Naive thymus-derived CD8-positive, alpha-beta T cell (primary cell): ENCODE measurements around the gene CCDC124. TPM values are rescaled to one million over a fixed set of nuclear protein-coding genes. Genes with fewer than 3 reads are reported as not detected.

Experiments
- ATAC-seq, 2 donors: fragments of 150-1000 bp; cut with Tn5 transposase in 1 of 2; sonication (Bioruptor Pico), chemical (Tn5 transposase) in 1 of 2; 1 replicate in 1 of 2; 2 replicates in 1 of 2; pipeline ENCODE4 v1.10.0; 2021; ENCODE audit warnings: mild to moderate bottlenecking in 2 of 2, moderate library complexity in 2 of 2
- POLR2A ChIA-PET: fragments of 350-600 bp; sonication (Branson Sonifier 250); formaldehyde crosslinking; loops from one replicate; lab custom pipeline; 2021; ENCODE audit warnings: antibody characterized with exemption; lab: Charles Lee
- DNase-seq, 10 donors: peaks; one replicate each; pipeline versions ENCODE4 v3.0.0 to v3.0.0-alpha.2; 2020 to 2022
- H3K27ac Mint-ChIP-seq, 10 donors: one replicate each; pipeline ENCODE4 v1.8.0; 2020 to 2022; ENCODE audit warnings: mild to moderate bottlenecking in 10 of 10, mixed read lengths in 10 of 10, moderate library complexity in 4 of 10, inconsistent platforms in 1 of 10
- H3K27me3 Mint-ChIP-seq, 5 donors: one replicate each; pipeline ENCODE4 v1.8.0; 2021 to 2022; ENCODE audit warnings: mixed read lengths in 5 of 5
- H3K36me3 Mint-ChIP-seq, 3 donors: one replicate each; pipeline ENCODE4 v1.8.0; 2020 to 2022; ENCODE audit warnings: mixed read lengths in 3 of 3, mild to moderate bottlenecking in 2 of 3, inconsistent platforms in 1 of 3
- H3K4me1 Mint-ChIP-seq, 4 donors: one replicate each; pipeline ENCODE4 v1.8.0; 2021 to 2022; ENCODE audit warnings: mixed read lengths in 4 of 4
- H3K4me3 Mint-ChIP-seq, 10 donors: one replicate each; pipeline ENCODE4 v1.8.0; 2020 to 2022; ENCODE audit warnings: mild to moderate bottlenecking in 10 of 10, mixed read lengths in 10 of 10, moderate library complexity in 6 of 10, inconsistent platforms in 1 of 10
- H3K9me3 Mint-ChIP-seq, 9 donors: one replicate each; pipeline ENCODE4 v1.8.0; 2020 to 2022; ENCODE audit warnings: mixed read lengths in 9 of 9, mild to moderate bottlenecking in 3 of 9, inconsistent platforms in 1 of 9, moderate library complexity in 1 of 9
- polyA plus RNA-seq, 3 donors: library from polyadenylated mRNA; unstranded; fragments of 300-500 nt; fragmentation: Illumina TruSeq; gene quantifications; one replicate each; pipeline ENCODE4 v1.2.3, GENCODE V29; 2021
- total RNA-seq, 8 experiments: library from RNA in 2 of 8; stranded (reverse) in 2 of 8; gene quantifications; one replicate each; pipeline ENCODE4 v1.2.3 and lab custom pipeline; 2021 to 2026

The CCDC124 gene
- total and polyA plus RNA-seq, 5 experiments from 2014 or later: 36.2 to 53.6 (median 36.9) TPM

- peaks cover 10 to 58% (median 30%) of the 10 kb centered on the region in 5 donors for H3K27me3 Mint-ChIP-seq
- H3K4me3 Mint-ChIP-seq: no peak overlapping the region
- no peaks in the 10 kb centered on the region for H3K9me3 Mint-ChIP-seq
- DNase-seq (no peak), ATAC-seq (no peak)
- peaks cover 0 to 2% (median 0%) of the 10 kb centered on the region in 3 donors for H3K36me3 Mint-ChIP-seq
- no peak overlapping the region for H3K27ac Mint-ChIP-seq
- POLR2A ChIA-PET: no interaction called here
- peaks cover 5 to 19% (median 9%) of the 10 kb centered on the region in 4 donors for H3K4me1 Mint-ChIP-seq
Observed at GRCh38 chr19:17963936-17964691, 31.3 kb downstream of the CCDC124 start.

GRCh38 chr19:17965370-17966128 lies 32.7 kb downstream of the CCDC124 start:
- H3K27me3 Mint-ChIP-seq: peaks cover 10 to 62% (median 34%) of the 10 kb centered on the region in 5 donors
- ATAC-seq (no peak), DNase-seq (no peak)
- POLR2A ChIA-PET: interaction anchor here (0.7 to 1.6 kb wide), 2 partner anchors 22 to 33 kb away, joined by 4 read pairs; partner anchors contain the start of gene CCDC124
- peaks cover 0 to 2% (median 0%) of the 10 kb centered on the region in 3 donors for H3K36me3 Mint-ChIP-seq
- H3K4me1 Mint-ChIP-seq: peaks cover 5 to 19% (median 10%) of the 10 kb centered on the region in 4 donors
- H3K4me3 Mint-ChIP-seq: peak overlapping the region in 2 of 10 donors; percentile 68 to 77
- H3K9me3 Mint-ChIP-seq: no peaks in the 10 kb centered on the region
- H3K27ac Mint-ChIP-seq: no peak overlapping the region

- no peak for DNase-seq
- peaks cover 10 to 62% (median 34%) of the 10 kb centered on the region in 5 donors for H3K27me3 Mint-ChIP-seq
- POLR2A ChIA-PET: interaction anchor here (0.7 to 1.6 kb wide), 2 partner anchors 11 to 34 kb away, joined by 4 to 10 read pairs; partner anchors contain the start of gene CCDC124
- no peaks in the 10 kb centered on the region for H3K9me3 Mint-ChIP-seq
- H3K27ac Mint-ChIP-seq: peak overlapping the region in 2 of 10 donors; percentile 35 to 56
- no peak for ATAC-seq
- H3K4me3 Mint-ChIP-seq: peak overlapping the region in 5 of 10 donors; percentile 66 to 85 (median 74)
- peaks cover 0 to 2% (median 0%) of the 10 kb centered on the region in 3 donors for H3K36me3 Mint-ChIP-seq
- H3K4me1 Mint-ChIP-seq: peaks cover 5 to 19% (median 10%) of the 10 kb centered on the region in 4 donors
Observed at GRCh38 chr19:17966129-17966483, 33.3 kb downstream of the CCDC124 start.

GRCh38 chr19:17966550-17967256 lies 33.9 kb downstream of the CCDC124 start, which contains the start of gene KCNN1:
KCNN1 (plus strand) TSS chr19:17967107; CDS start chr19:17973889, 6,782 bp downstream.
- Mint-ChIP-seq H3K27ac (peak within 1 kb of the TSS in 5 of 10 donors; percentile 31 to 85 (median 45)), H3K36me3 (peaks cover 0 to 2% (median 0%) of the 10 kb centered on the region in 3 donors), H3K27me3 (peaks cover 10 to 62% (median 34%) of the 10 kb centered on the region in 5 donors), H3K9me3 (no peaks in the 10 kb centered on the region), H3K4me1 (peaks cover 5 to 19% (median 10%) of the 10 kb centered on the region in 4 donors), H3K4me3 (peak within 1 kb of the TSS; percentile 55 to 86 (median 78))
- DNase-seq: no peak
- peak in 1 of 2 donors; percentile 44 for ATAC-seq
- POLR2A ChIA-PET: interaction anchor here (0.7 to 1.6 kb wide), 2 partner anchors 11 to 34 kb away, joined by 4 to 10 read pairs; partner anchors contain the start of gene CCDC124

GRCh38 chr19:17967257-17968051 lies 34.6 kb downstream of the CCDC124 start:
- Mint-ChIP-seq H3K4me3 (peak overlapping the region; percentile 48 to 81 (median 67)), H3K4me1 (peaks cover 5 to 19% (median 10%) of the 10 kb centered on the region in 4 donors), H3K27me3 (peaks cover 10 to 58% (median 34%) of the 10 kb centered on the region in 5 donors)

GRCh38 chr19:17968362-17968761 lies 35.5 kb downstream of the CCDC124 start:
- POLR2A ChIA-PET: interaction anchor here (1.0 kb wide), 1 partner anchor 15 kb away, joined by 3 read pairs; no protein-coding TSS in a partner anchor
- peaks cover 10 to 56% (median 34%) of the 10 kb centered on the region in 5 donors for H3K27me3 Mint-ChIP-seq

More at GRCh38 chr19:17967257-17968051, 34.6 kb downstream of the CCDC124 start:
- no peak for DNase-seq
- H3K36me3 Mint-ChIP-seq: peaks cover 0 to 2% (median 0%) of the 10 kb centered on the region in 3 donors
- ATAC-seq: peak in 1 of 2 donors; percentile 17
- POLR2A ChIA-PET: interaction anchor here (1.6 kb wide), 1 partner anchor 35 kb away, joined by 4 read pairs; the partner anchor contains the start of gene CCDC124
- no peaks in the 10 kb centered on the region for H3K9me3 Mint-ChIP-seq
- peak overlapping the region in 4 of 10 donors; percentile 18 to 85 (median 36) for H3K27ac Mint-ChIP-seq

GRCh38 chr19:17969096-17969792 lies 36.4 kb downstream of the CCDC124 start:
- Mint-ChIP-seq H3K27ac (no peak overlapping the region), H3K9me3 (no peaks in the 10 kb centered on the region), H3K4me1 (peaks cover 5 to 19% (median 10%) of the 10 kb centered on the region in 4 donors), H3K4me3 (no peak overlapping the region), H3K36me3 (peaks cover 0 to 2% (median 0%) of the 10 kb centered on the region in 3 donors), H3K27me3 (peaks cover 10 to 48% (median 33%) of the 10 kb centered on the region in 5 donors)
- DNase-seq (no peak), ATAC-seq (no peak)
- POLR2A ChIA-PET: interaction anchor here (1.0 kb wide), 1 partner anchor 16 kb away, joined by 3 read pairs; no protein-coding TSS in a partner anchor

More at GRCh38 chr19:17968362-17968761, 35.5 kb downstream of the CCDC124 start:
- peaks cover 0 to 2% (median 0%) of the 10 kb centered on the region in 3 donors for H3K36me3 Mint-ChIP-seq
- no peaks in the 10 kb centered on the region for H3K9me3 Mint-ChIP-seq
- H3K4me3 Mint-ChIP-seq: no peak overlapping the region
- no peak overlapping the region for H3K27ac Mint-ChIP-seq
- ATAC-seq (no peak), DNase-seq (no peak)
- peaks cover 5 to 19% (median 10%) of the 10 kb centered on the region in 4 donors for H3K4me1 Mint-ChIP-seq

- Mint-ChIP-seq H3K36me3 (no peaks in the 10 kb centered on the region), H3K4me3 (no peak overlapping the region), H3K4me1 (peaks cover 3 to 4% (median 3%) of the 10 kb centered on the region in 4 donors), H3K27ac (peak overlapping the region in 1 of 10 donors; percentile 6), H3K9me3 (no peaks in the 10 kb centered on the region), H3K27me3 (peaks cover 2 to 22% (median 9%) of the 10 kb centered on the region in 5 donors)
- no peak for DNase-seq
- ATAC-seq: no peak
- POLR2A ChIA-PET: interaction anchor here (0.5 kb wide), 1 partner anchor 22 kb away, joined by 4 read pairs; no protein-coding TSS in a partner anchor
Observed at GRCh38 chr19:17972230-17972629, 39.4 kb downstream of the CCDC124 start.

GRCh38 chr19:17973759-17974158 lies 40.9 kb downstream of the CCDC124 start:
- H3K4me1 Mint-ChIP-seq: peaks cover 0 to 2% (median 0%) of the 10 kb centered on the region in 4 donors
- H3K27ac Mint-ChIP-seq: no peak overlapping the region
- DNase-seq (no peak), ATAC-seq (no peak)
- H3K36me3 Mint-ChIP-seq: no peaks in the 10 kb centered on the region
- no peak overlapping the region for H3K4me3 Mint-ChIP-seq
- peaks cover 0 to 13% (median 3%) of the 10 kb centered on the region in 5 donors for H3K27me3 Mint-ChIP-seq
- POLR2A ChIA-PET: no interaction called here
- no peaks in the 10 kb centered on the region for H3K9me3 Mint-ChIP-seq

- peaks cover 0 to 2% (median 2%) of the 10 kb centered on the region in 4 donors for H3K4me1 Mint-ChIP-seq
- no peaks in the 10 kb centered on the region for H3K9me3 Mint-ChIP-seq
- DNase-seq: no peak
- no peaks in the 10 kb centered on the region for H3K36me3 Mint-ChIP-seq
- H3K27ac Mint-ChIP-seq: no peak overlapping the region
- no peak overlapping the region for H3K4me3 Mint-ChIP-seq
- H3K27me3 Mint-ChIP-seq: peaks cover 0 to 10% (median 4%) of the 10 kb centered on the region in 5 donors
- no peak for ATAC-seq
- POLR2A ChIA-PET: no interaction called here
Observed at GRCh38 chr19:17974551-17974950, 41.7 kb downstream of the CCDC124 start.
